Measurements from ENCODE around the gene COL1A1.

Gene COL1A1

GRCh38 chr17:50153650-50154575 is 47.5 kb downstream of the COL1A1 start:
- no peak for DNase-seq (ENCODE audit: low read depth)

DNA sequence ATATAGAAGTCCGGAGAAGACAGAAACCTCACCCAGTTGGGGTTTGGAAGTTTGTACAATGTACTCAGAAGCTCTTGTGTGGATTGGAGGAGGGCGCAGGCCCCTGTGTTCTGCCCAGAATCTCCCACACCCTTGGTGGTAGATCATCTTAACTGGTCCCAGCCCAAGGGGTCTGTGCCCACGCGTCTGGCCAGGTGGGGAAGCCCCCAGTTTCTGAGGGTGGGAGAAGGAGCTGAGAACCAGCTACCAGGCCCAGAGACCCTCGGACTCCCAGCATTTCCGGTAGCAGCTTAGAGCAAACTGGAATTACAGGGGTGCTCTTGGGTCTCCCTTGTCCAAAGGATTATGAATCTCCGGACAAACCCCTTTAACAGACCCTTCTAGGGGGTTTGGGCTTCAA is 48.7 kb downstream of the COL1A1 start:
- DNase-seq (ENCODE audit: low read depth) = no peak

GRCh38 chr17:50151937-50152547 is 49.4 kb downstream of the COL1A1 start:
- DNase-seq (ENCODE audit: low read depth) = no peak

DNA sequence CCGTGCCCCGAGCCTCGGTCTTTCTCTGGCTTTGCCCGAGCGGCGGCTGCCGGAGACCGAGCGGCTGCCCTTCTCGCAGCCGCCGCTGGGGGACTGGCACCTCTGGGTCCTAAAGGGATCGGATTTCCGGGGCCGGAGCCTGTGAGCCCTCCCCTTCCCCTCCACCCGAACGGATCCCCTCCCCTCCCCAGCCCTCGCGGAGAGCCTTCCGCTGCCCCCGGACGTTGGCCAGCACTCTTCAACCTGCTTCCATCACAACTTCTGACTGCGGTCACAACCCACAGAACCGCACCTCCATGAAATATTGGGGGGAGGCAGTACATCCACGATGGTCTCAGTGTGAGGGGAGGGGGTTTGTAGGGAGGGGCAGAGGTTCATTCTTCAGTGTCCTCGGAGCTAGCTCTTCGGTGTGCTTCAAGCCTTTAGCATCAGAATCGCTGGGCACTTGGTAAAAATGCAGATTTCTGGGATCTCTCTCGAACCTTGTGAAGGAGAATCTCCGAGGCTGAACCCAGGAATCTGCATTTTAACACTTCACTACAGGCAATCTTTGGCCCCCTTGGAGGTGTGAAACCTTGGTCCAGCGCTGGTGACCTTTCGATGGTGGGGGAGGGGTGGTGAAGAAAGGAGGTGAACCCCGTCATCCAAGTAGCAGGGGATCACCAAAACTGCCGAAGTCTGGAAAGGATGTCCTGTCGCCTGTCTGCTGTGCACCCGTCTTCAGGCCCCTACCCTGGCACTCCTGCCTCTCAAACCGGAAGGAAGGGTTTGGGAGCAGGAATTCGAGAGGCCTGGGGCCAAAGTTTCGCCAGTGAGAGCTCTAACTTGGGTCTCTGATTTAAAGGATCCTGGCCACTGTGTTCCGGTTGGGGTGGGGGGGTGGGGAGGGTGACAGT is 50.1 kb downstream of the COL1A1 start:
- DNase-seq (ENCODE audit: low read depth) = peak; percentile 78

GRCh38 chr17:50150354-50151040 is 50.9 kb downstream of the COL1A1 start, which contains the start of gene PPP1R9B:
PPP1R9B (minus strand) TSS chr17:50150677; CDS start chr17:50150513, 164 bp downstream.
- no peak for DNase-seq (ENCODE audit: low read depth)

DNA sequence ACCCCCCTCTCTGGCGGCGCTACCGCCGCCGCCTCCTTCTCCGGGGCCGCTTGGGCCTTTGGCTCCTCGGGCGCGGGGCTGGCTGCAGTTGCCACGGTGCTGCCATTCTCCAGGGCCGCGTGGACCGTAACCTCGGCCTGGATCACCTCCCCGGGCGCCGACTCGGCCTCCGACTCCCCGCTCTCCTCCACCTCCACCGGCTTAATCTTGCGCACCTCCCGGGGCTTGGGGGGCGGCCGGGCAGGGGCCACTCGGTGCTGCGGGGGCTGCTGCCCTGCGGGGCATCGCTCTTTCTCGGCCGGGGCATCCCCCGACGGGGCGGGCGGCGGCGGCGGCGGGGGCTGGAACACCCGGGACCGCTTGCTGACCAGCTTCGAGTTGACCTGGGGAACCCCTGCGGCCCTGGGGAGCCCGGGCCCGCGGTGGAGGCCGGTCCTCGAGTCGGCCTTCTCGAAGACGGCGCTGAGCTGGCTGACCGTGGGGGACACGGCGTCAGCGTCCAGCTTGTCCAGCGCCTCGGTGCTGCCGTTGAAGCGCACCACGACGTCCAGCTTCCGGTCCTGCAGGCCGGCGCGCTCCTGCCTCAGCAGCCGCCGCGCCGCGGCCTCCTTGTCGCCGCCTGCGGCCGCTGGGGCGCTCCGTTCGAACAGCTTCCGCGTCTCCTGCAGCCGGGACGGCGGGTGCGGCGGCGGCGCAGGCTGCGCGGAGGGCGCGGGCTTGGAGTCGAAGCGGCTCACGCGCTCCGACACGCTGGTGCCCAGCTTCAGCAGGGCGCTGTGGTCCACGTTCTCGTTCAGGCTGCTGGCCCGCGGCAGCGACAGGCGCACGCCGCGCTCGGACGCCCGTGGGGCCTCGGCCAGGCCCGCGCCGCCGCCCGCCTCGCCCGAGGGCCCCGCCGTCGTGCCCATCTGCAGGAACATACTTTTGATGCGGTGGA is 51.7 kb downstream of the COL1A1 start:
- DNase-seq (ENCODE audit: low read depth) = peak; percentile 47

DNA sequence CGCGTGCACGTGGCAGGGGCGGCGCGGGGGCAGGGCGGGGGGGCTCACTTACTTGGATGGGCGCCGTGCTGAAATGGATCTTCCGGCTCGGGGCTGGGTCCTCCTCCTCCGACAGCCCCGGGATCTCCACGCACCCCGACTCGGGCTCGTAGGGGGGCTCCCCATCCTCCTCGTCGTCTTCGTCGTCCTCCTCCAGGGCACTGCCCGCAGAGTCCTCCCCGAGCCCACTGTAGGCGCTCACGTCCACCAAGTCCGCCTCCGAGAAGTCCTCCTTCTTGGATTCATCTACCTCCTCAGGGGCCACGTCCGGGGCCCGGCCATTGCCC is 52.4 kb downstream of the COL1A1 start:
- no peak for DNase-seq (ENCODE audit: low read depth)

DNA sequence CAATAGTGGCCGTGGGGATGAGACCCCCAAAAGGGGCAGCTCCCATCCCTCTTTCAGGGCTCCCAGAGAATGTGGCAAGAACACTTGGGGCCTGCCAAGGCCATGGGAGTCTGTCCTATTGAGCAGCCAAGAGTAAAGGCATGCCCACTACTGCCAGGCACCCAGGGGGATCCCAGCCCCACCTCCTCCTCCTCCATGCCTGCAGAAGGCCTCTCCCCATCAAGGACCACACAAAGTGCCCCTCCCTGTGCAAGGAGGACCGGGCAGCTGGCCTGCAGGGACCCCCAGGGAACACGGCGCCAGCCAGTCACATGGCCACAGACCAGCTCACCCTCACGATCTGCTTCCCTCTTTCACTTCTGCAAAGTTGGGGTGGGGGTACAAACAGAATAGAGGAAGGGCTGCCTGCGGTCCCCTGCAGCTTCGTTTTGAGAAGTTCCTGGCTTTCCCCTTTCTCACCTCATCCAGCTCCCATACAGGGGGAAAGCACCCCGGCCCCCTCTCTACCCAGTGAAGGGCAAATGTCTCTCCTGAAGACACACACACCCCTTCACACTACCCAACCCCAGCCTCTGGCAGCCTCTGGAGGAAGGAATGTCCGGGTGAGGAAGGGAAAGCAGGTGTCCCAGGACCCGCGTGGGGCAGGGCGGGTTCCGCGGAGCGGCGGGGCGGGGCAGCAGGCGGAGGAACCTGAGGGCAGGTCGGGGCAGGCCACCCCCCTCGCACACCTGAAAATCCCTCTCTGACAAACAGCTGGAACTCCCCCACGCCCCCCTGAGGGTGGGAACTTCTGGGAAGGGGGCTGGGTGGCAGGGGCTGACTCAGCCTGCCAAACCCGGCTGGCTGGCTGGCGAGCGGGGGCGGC is 53.0 kb downstream of the COL1A1 start:
- peak; percentile 90 for DNase-seq (ENCODE audit: low read depth)

DNA sequence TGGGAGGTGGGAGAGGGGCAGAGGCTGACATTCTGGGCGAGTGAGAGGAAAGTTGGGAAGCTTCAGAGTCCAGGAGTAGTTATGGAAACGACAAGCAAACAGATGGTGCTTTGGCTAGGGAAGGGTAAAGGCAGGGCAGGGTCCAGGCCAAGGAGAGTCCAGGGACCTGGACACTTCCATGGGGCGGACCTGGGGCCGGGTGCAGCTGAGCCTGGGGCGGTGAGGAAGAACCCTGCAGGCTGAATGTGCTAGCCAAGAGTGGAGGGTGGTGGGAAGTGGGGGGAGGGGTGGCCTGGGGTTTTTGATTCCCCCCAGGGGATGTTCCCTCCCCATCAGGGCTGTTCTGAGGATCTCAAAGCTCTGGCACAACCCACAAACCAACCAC is 53.6 kb downstream of the COL1A1 start:
- DNase-seq (ENCODE audit: low read depth) = no peak

DNA sequence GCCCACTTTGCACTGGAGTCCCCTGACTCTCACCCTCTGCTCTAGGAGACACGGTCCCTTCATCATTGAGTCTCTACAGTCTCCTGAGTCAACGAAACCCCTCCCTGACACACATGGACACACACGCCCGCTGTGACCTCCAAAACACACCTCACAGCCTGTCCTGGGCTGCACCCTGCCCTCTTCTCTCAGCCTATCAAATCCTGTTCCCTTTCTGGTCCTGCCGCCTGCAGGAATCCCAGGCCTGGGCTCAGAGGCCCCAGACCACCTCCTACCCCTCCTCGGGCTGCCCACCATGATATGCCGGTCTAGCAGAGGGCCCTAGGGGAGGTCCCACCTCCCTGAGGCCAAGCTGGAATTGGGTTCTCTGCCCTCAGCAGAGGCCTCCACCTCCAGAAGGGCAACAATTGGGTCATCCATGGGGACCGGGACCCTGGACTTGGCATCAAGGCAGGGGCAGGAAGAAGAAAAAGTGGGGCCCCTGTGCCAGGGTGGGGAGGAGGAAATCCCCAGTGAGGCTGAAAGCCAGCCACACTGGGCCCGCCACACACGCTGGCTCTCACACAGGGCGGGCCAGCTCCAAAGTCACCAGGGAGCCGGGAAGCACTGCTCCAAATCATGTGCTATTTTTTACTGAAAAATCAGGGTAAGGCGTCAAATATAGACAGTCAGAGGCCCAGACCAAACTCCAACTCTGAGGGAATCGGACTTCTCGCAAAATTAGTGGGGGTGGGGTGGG is 54.3 kb downstream of the COL1A1 start:
- no peak for DNase-seq (ENCODE audit: low read depth)

GRCh38 chr17:50146230-50146926 is 55.1 kb downstream of the COL1A1 start:
- no peak for DNase-seq (ENCODE audit: low read depth)

GRCh38 chr17:50145532-50146229 is 55.8 kb downstream of the COL1A1 start:
- DNase-seq (ENCODE audit: low read depth) = no peak

GRCh38 chr17:50144845-50145531 is 56.4 kb downstream of the COL1A1 start:
- DNase-seq (ENCODE audit: low read depth) = no peak

DNA sequence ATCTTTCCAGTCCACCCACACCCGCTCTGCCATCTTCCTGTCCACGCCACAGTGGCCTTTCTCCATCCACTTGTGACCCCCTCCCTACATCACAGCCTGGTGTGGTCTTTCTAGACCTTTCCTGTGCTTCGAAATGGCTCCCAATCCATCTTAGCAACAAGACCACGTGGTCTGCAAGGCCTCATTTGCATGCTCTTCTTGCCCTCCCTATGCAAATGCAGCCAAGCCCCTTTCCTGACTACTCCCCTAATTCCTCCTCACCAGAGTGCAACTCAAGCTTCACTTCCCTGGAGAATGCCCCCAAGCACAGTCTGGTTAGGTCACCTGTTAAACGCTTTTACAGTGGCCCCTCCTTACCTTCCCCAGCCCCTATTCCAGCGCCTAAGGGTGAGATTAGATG is 57.1 kb downstream of the COL1A1 start:
- no peak for DNase-seq (ENCODE audit: low read depth)

GRCh38 chr17:50143461-50144176 is 57.8 kb downstream of the COL1A1 start:
- DNase-seq (ENCODE audit: low read depth) = no peak

GRCh38 chr17:50141745-50142110 is 59.7 kb downstream of the COL1A1 start:
- no peak for DNase-seq (ENCODE audit: low read depth)

All from stimulated activated CD4-positive, alpha-beta T cell treated with anti-CD3 and anti-CD28 coated beads, Interleukin-2, amount 100 ng/mL, for 4 hours (primary cell).